GM20000 (cell line): ENCODE measurements around the gene PATL2.

ENCODE experiments used
- DNase-seq: peaks from one replicate; pipeline ENCODE4 v3.0.0; 2012; ENCODE audit warnings: low spot score
- TF ChIP-seq, protein P1 (sequence below): IDR thresholded peaks from 2 replicates; pipeline ENCODE4 v1.5.1; 2012; ENCODE audit warnings: mild to moderate bottlenecking, control low read depth; ENCODE audit errors: extremely low read depth, missing control alignments

The PATL2 gene

DNA sequence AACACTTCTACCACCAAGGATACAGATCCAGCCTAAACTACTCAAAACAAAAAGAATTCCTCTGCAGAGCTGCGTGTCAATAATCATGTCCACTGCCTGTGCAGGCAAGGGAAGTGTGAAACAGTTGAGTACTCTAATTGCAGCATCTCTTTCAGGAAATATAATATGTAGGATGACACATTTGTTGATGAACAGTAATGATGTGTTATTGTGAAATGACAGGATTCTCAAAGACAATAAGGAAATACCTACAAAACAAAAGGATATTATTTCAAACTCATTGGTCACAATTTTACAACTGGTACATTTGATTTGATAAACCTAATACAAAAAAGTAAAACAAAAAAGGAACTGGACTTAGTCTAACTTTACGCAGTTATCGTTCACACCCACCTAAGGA lies 52.1 kb downstream of the PATL2 start:
- no peak for DNase-seq
- TF ChIP-seq, protein P1, sequence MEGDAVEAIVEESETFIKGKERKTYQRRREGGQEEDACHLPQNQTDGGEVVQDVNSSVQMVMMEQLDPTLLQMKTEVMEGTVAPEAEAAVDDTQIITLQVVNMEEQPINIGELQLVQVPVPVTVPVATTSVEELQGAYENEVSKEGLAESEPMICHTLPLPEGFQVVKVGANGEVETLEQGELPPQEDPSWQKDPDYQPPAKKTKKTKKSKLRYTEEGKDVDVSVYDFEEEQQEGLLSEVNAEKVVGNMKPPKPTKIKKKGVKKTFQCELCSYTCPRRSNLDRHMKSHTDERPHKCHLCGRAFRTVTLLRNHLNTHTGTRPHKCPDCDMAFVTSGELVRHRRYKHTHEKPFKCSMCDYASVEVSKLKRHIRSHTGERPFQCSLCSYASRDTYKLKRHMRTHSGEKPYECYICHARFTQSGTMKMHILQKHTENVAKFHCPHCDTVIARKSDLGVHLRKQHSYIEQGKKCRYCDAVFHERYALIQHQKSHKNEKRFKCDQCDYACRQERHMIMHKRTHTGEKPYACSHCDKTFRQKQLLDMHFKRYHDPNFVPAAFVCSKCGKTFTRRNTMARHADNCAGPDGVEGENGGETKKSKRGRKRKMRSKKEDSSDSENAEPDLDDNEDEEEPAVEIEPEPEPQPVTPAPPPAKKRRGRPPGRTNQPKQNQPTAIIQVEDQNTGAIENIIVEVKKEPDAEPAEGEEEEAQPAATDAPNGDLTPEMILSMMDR: no peak

DNA sequence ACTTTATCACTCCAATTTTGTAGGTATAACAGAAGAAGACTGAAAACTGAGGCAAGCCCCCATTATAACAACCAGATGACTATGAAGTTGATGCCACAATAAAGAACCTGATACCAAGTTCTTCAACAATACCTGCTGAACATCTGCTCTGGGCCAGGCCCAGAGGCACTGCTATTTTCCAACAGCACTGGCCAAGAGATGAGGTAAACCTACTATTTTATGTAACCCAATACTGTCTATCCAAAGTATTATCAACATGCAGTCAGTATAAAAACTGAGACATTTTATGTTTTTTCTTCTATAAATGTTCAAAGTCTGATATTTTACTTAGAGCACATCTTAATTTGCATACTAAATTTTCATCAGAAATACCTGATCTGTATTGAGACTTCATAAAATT lies 53.7 kb downstream of the PATL2 start:
- TF ChIP-seq, protein P1: no peak
- DNase-seq: no peak

DNA sequence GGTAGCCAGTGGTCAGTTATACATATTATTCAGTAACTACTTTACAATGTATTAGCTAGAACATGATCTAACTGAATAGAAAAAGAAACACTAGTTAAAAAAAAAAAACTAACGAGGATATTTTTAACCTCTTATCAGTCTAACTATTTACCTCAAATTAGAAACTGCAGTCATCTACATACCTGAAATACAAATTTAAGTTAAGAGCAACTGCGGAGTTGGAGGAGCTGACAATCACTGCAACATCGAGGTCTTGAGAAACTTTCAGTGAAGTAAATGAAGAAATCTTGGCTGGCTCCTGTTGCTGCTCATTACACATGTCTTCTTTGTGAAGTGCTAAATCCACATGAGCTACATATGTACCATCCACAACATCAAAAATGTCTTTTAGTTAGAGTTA lies 54.2 kb downstream of the PATL2 start:
- TF ChIP-seq, protein P1: no peak

DNA sequence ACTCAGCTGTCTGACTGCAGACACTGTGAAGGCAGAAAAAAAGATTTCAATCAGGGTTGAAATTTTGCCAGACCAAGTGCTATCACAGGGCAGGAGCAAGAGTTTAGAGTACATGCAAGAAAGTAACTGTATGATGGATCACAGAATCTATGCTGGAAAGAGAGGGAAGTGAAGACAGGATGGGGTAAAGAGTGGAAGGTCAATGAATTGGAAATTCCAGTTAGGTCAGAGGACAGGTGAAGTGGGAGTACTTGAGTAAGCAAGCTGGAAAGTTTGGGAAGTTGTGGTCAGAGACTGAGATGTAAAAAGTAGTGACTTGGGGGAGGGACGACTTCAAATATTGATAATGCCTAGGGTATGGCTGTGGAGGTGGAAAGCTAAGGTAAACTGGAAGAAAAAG lies 54.8 kb downstream of the PATL2 start:
- no peak for DNase-seq

More for the DNA sequence above, 54.2 kb downstream of the PATL2 start:
- DNase-seq: no peak

DNA sequence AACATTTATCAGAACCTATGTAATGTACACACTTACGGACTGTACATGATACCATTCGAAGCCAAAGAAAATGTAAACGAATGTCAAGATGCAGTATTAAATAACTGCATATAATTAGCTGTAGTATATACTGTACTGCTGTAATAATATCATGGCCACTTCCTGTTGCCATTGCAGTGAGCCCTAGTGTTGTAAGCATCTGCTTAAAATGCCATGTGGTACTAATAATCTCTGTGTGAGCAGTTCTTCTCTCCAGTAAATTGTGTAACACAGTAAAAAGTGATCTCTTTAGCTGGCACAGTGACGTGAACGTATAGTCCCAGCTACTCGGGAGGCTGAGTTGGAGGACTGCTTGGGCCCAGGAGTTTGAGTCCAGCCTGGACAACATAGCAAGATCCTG lies 56.3 kb downstream of the PATL2 start:
- no peak for DNase-seq

More for the DNA sequence above, 54.8 kb downstream of the PATL2 start:
- TF ChIP-seq, protein P1: no peak

DNA sequence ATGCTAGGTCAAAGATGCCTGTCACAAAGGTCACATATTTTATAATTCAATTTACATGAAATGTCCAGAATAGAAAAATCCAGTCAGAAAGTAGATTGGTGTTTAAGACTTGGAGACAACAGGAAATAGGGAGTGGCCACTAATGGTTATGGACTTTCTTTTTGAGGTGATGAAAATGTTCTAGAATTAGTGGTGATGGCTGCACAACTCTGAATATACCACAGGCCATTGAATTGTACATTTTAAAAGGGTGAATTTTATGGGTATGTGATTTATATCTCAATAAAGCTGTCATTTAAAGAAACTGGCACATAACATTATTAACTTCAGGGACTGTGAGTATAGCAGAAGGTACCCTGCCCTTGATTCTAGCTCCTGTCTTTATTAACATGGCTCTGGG lies 63.5 kb downstream of the PATL2 start:
- TF ChIP-seq, protein P1: no peak
- DNase-seq: no peak

More for the DNA sequence above, 56.3 kb downstream of the PATL2 start:
- TF ChIP-seq, protein P1: no peak

DNA sequence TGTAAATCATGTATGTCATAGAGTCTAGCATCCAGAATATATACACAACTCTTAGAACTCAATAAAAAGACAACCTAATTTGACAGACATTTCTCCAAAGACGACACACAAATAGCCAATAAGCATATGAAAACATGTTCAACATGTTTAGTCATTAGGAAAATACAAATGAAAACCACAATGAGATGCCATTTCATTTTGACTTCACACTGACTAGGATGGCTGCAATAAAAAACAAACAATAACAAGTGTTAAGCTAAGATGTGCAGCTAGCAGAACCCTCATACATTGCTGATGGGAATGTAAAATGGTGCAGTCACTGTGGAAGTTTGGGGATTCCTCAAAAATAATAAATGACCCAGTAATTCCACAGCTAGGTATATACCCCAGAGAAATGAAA lies 64.1 kb downstream of the PATL2 start:
- TF ChIP-seq, protein P1: no peak
- DNase-seq: no peak
